H9 (cell line): ENCODE data around the gene CPNE5. TPM values are rescaled to one million over a fixed set of nuclear protein-coding genes. Genes with fewer than 3 reads are reported as not detected.

Source experiments
- DNase-seq: peaks from one replicate; pipeline ENCODE4 v3.0.0-alpha.2; 2017
- H2AFZ ChIP-seq: one replicate; pipeline ENCODE4 v1.6.1; 2013; ENCODE audit warnings: mild to moderate bottlenecking, low read length, control low read depth, moderate library complexity
- H2AK5ac ChIP-seq: 2 replicates; pipeline ENCODE4 v1.6.1; 2013; ENCODE audit warnings: low read length, control low read depth, mixed read lengths; ENCODE audit not compliant: insufficient read length
- H2BK120ac ChIP-seq: one replicate; pipeline ENCODE4 v1.6.1; 2013; ENCODE audit warnings: low read depth, mild to moderate bottlenecking, low read length, control low read depth, inconsistent platforms; ENCODE audit not compliant: poor library complexity, severe bottlenecking
- H2BK12ac ChIP-seq: 2 replicates; pipeline ENCODE4 v1.6.1; 2013; ENCODE audit warnings: low read length, control low read depth, mixed read lengths, low read depth; ENCODE audit not compliant: insufficient read length
- H2BK15ac ChIP-seq: 2 replicates; pipeline ENCODE4 v1.6.1; 2013; ENCODE audit warnings: low read depth, low read length, control low read depth
- H2BK20ac ChIP-seq: one replicate; pipeline ENCODE4 v1.6.1; 2013; ENCODE audit warnings: low read depth, mild to moderate bottlenecking, low read length, control low read depth, inconsistent platforms; ENCODE audit not compliant: poor library complexity, severe bottlenecking
- H2BK5ac ChIP-seq: 2 replicates; pipeline ENCODE4 v1.6.1; 2013; ENCODE audit warnings: low read length, control low read depth, mixed read lengths; ENCODE audit not compliant: insufficient read length
- H3K14ac ChIP-seq: 2 replicates; pipeline ENCODE4 v1.6.1; 2013; ENCODE audit warnings: low read length, control low read depth; ENCODE audit not compliant: insufficient read depth
- H3K18ac ChIP-seq: 2 replicates; pipeline ENCODE4 v1.6.1; 2013; ENCODE audit warnings: low read depth, mild to moderate bottlenecking, mixed read lengths, low read length, control low read depth; ENCODE audit not compliant: insufficient read length
- H3K23ac ChIP-seq: 2 replicates; pipeline ENCODE4 v1.6.1; 2013; ENCODE audit warnings: low read length, control low read depth, mixed read lengths, low read depth; ENCODE audit not compliant: insufficient read length
- H3K23me2 ChIP-seq: 2 replicates; pipeline ENCODE4 v1.6.1; 2013; ENCODE audit warnings: low read depth, mild to moderate bottlenecking, mixed read lengths, low read length, control low read depth; ENCODE audit not compliant: insufficient read length, poor library complexity, severe bottlenecking
- H3K27ac ChIP-seq: 2 replicates; pipeline ENCODE4 v1.5.1; 2013; ENCODE audit warnings: low read length, control low read depth, mixed read lengths, low read depth; ENCODE audit not compliant: insufficient read length
- H3K27me3 ChIP-seq: 2 replicates; pipeline ENCODE4 v1.6.1; 2013; ENCODE audit warnings: low read length, control low read depth, inconsistent platforms; ENCODE audit not compliant: insufficient read depth
- H3K4ac ChIP-seq: 2 replicates; pipeline ENCODE4 v1.6.1; 2013; ENCODE audit warnings: low read depth, mild to moderate bottlenecking, control low read depth, inconsistent platforms, low read length, moderate library complexity
- H3K4me1 ChIP-seq: 2 replicates; pipeline ENCODE4 v1.6.1; 2013; ENCODE audit warnings: low read length, control low read depth, inconsistent platforms; ENCODE audit not compliant: insufficient read depth
- H3K4me2 ChIP-seq: 2 replicates; pipeline ENCODE4 v1.6.1; 2013; ENCODE audit warnings: low read length, control low read depth, mixed read lengths; ENCODE audit not compliant: insufficient read length, insufficient read depth
- H3K56ac ChIP-seq: 2 replicates; pipeline ENCODE4 v1.6.1; 2013; ENCODE audit warnings: low read depth, mild to moderate bottlenecking, mixed read lengths, low read length, control low read depth; ENCODE audit not compliant: insufficient read length
- H3K79me1 ChIP-seq: 2 replicates; pipeline ENCODE4 v1.6.1; 2013; ENCODE audit warnings: low read depth, mild to moderate bottlenecking, moderate library complexity, low read length, control low read depth, inconsistent platforms; ENCODE audit not compliant: insufficient read depth, poor library complexity, severe bottlenecking
- H3K79me2 ChIP-seq: 2 replicates; pipeline ENCODE4 v1.6.1; 2013; ENCODE audit warnings: low read length, control low read depth, inconsistent platforms; ENCODE audit not compliant: insufficient read depth
- H3K9ac ChIP-seq: 2 replicates; pipeline ENCODE4 v1.6.1; 2013; ENCODE audit warnings: low read length, control low read depth, mixed read lengths; ENCODE audit not compliant: insufficient read length; ENCODE audit errors: extremely low read depth
- H3K9me3 ChIP-seq: one replicate; pipeline ENCODE4 v1.6.1; 2013; ENCODE audit warnings: low read depth, low read length, inconsistent platforms; ENCODE audit not compliant: control insufficient read depth
- H3T11ph ChIP-seq: one replicate; pipeline ENCODE4 v1.6.1; 2013; ENCODE audit warnings: mild to moderate bottlenecking, low read length, control low read depth, inconsistent platforms
- H4K20me1 ChIP-seq: one replicate; pipeline ENCODE4 v1.6.1; 2013; ENCODE audit not compliant: control insufficient read depth, insufficient read length, insufficient read depth
- H4K5ac ChIP-seq: 2 replicates; pipeline ENCODE4 v1.6.1; 2013; ENCODE audit warnings: low read depth, mild to moderate bottlenecking, mixed read lengths, low read length, control low read depth; ENCODE audit not compliant: insufficient read length
- H4K8ac ChIP-seq: replicated peaks from 2 replicates; pipeline ENCODE4 v1.6.1; 2013; ENCODE audit warnings: low read length, control low read depth, mixed read lengths, low read depth; ENCODE audit not compliant: insufficient read length
- H4K91ac ChIP-seq: 2 replicates; pipeline ENCODE4 v1.6.1; 2013; ENCODE audit warnings: low read depth, mild to moderate bottlenecking, moderate library complexity, mixed read lengths, low read length, control low read depth; ENCODE audit not compliant: insufficient read length
- H3K27ac Mint-ChIP-seq, 3 experiments: 2 replicates in 2 of 3; 3 replicates in 1 of 3; pipeline ENCODE4 v1.8.0; 2020 to 2021; ENCODE audit warnings: mixed read lengths in 3 of 3, mild to moderate bottlenecking in 1 of 3, moderate library complexity in 1 of 3
- H3K27me3 Mint-ChIP-seq: 2 replicates; pipeline ENCODE4 v1.8.0; 2021; ENCODE audit warnings: low read depth, mild to moderate bottlenecking, moderate library complexity, mixed read lengths
- H3K36me3 Mint-ChIP-seq, 3 experiments: 2 replicates in 2 of 3; 3 replicates in 1 of 3; pipeline ENCODE4 v1.8.0; 2020 to 2021; ENCODE audit warnings: low read depth in 3 of 3, mixed read lengths in 3 of 3; ENCODE audit not compliant: insufficient read depth in 1 of 3
- H3K4me1 Mint-ChIP-seq, 2 experiments: 2 replicates each; pipeline ENCODE4 v1.8.0; 2020; ENCODE audit warnings: mixed read lengths in 2 of 2
- H3K4me3 Mint-ChIP-seq, 2 experiments: 2 replicates in 1 of 2; 3 replicates in 1 of 2; pipeline ENCODE4 v1.8.0; 2020 to 2021; ENCODE audit warnings: mild to moderate bottlenecking in 2 of 2, mixed read lengths in 2 of 2, moderate library complexity in 1 of 2
- H3K9me3 Mint-ChIP-seq, 2 experiments: 2 replicates in 1 of 2; 3 replicates in 1 of 2; pipeline ENCODE4 v1.8.0; 2020; ENCODE audit warnings: mild to moderate bottlenecking in 2 of 2, mixed read lengths in 2 of 2, moderate library complexity in 1 of 2
- WGBS: extraction: QIAGEN DNeasy Blood & Tissue Kit; methylation state at CpG from one replicate; pipeline ENCODE4 v1.1.7; 2013; ENCODE audit warnings: missing lambda C conversion rate, low lambda C conversion rate, mixed read lengths; ENCODE audit not compliant: insufficient read length; ENCODE audit errors: extremely low coverage; 5-methylcytosine and 5-hydroxymethylcytosine counted together
- total RNA-seq: library from RNA; stranded (reverse); gene quantifications from 2 replicates; pipeline ENCODE4 v1.2.1, GENCODE V29; 2021
- TF ChIP-seq, protein P1 (sequence below): fragments of 200-600 bp; sonication (generic); conservative IDR thresholded peaks from 3 replicates; pipeline ENCODE4 v1.8.0; 2021; ENCODE audit warnings: antibody characterized with exemption, mild to moderate bottlenecking

CPNE5 gene
- total RNA-seq, 1 experiment from 2014 or later, result 0.52 TPM

DNA sequence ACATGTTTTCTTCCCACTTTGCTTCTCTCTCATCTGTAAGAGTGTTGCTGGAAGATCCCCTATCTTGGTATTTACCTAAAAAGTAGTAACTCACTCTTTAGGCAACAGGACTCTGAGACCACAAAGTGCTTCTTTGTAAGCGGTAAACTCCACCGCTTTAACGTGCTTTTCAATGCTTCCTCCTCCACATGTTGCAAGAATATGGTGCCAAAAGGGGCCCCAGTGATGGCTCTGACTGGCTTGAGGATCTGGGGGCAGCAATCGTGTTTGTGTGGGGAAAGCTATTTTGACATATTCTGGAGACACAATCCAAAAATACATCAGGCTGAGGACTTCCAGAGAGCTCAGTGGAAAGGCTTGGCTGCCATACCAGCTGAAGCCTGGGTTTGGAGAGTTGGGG, 12.4 kb upstream of the CPNE5 start:
- no peaks in the 10 kb centered on the region for H3K9me3 ChIP-seq
- H2AK5ac ChIP-seq, result no peak overlapping the region
- Mint-ChIP-seq H3K27ac (peak overlapping the region in 1 of 3 experiments; percentile 74; a peak in 1 of 7 replicates), H3K4me1 (peaks cover 26 to 28% of the 10 kb centered on the region in 2 experiments), H3K27me3 (peaks cover 2% of the 10 kb centered on the region; the same call in 1 of the 2 replicates), H3K36me3 (peaks cover 18 to 43% (median 32%) of the 10 kb centered on the region in 3 experiments; a peak in 6 of 7 replicates), H3K9me3 (no peaks in the 10 kb centered on the region), H3K4me3 (no peak overlapping the region)
- H3K79me2 ChIP-seq, result no peaks in the 10 kb centered on the region
- no peak overlapping the region for H3K4me2 ChIP-seq
- no peaks in the 10 kb centered on the region for H3K79me1 ChIP-seq
- no peak overlapping the region for H3K18ac ChIP-seq
- no peak overlapping the region for H2BK5ac ChIP-seq
- H4K20me1 ChIP-seq, result peaks cover 2% of the 10 kb centered on the region
- H3K14ac ChIP-seq, result no peak overlapping the region
- no peak overlapping the region for H4K5ac ChIP-seq
- no peak overlapping the region for H3K27ac ChIP-seq
- H3K4me1 ChIP-seq, result no peaks in the 10 kb centered on the region; the same call in 1 of the 2 replicates
- H2AFZ ChIP-seq, result no peak overlapping the region
- no peak overlapping the region for H2BK20ac ChIP-seq
- no peak overlapping the region for H3K23ac ChIP-seq
- no peaks in the 10 kb centered on the region for H3K27me3 ChIP-seq
- H3K4ac ChIP-seq, result no peak overlapping the region
- no peak overlapping the region for H3T11ph ChIP-seq
- DNase-seq, result no peak
- no peak overlapping the region for H3K9ac ChIP-seq
- TF ChIP-seq, protein P1, sequence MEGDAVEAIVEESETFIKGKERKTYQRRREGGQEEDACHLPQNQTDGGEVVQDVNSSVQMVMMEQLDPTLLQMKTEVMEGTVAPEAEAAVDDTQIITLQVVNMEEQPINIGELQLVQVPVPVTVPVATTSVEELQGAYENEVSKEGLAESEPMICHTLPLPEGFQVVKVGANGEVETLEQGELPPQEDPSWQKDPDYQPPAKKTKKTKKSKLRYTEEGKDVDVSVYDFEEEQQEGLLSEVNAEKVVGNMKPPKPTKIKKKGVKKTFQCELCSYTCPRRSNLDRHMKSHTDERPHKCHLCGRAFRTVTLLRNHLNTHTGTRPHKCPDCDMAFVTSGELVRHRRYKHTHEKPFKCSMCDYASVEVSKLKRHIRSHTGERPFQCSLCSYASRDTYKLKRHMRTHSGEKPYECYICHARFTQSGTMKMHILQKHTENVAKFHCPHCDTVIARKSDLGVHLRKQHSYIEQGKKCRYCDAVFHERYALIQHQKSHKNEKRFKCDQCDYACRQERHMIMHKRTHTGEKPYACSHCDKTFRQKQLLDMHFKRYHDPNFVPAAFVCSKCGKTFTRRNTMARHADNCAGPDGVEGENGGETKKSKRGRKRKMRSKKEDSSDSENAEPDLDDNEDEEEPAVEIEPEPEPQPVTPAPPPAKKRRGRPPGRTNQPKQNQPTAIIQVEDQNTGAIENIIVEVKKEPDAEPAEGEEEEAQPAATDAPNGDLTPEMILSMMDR, result no peak
- no peak overlapping the region for H3K56ac ChIP-seq
- no CpG with 5 or more reads among the region's 4 CpGs for WGBS
- H3K23me2 ChIP-seq, result peaks cover 4% of the 10 kb centered on the region
- H2BK12ac ChIP-seq, result no peak overlapping the region
- no peak overlapping the region for H2BK15ac ChIP-seq
- H4K91ac ChIP-seq, result no peak overlapping the region
- H2BK120ac ChIP-seq, result no peak overlapping the region
- no peak overlapping the region for H4K8ac ChIP-seq
